GM10248 (cell line): Measurements from ENCODE around the gene RTP5.
"Not testable (repeated sequence)": the region's sequence is repeated elsewhere in the genome, so short reads cannot be mapped to it uniquely, and the experiment has no call there.

ENCODE experiments used
- CTCF ChIA-PET: fragments of 300-600 bp; sonication (Branson Sonifier 250); formaldehyde crosslinking; extraction: SDS; loops from one replicate; lab custom pipeline; 2021; ENCODE audit warnings: antibody characterized with exemption; lab: Yijun Ruan, JAX
- POLR2A ChIA-PET: fragments of 350-650 bp; sonication (Branson Sonifier 250); formaldehyde crosslinking; extraction: SDS; loops from one replicate; lab custom pipeline; 2020; ENCODE audit warnings: antibody characterized with exemption; lab: Yijun Ruan, JAX
- DNase-seq: peaks from one replicate; pipeline ENCODE4 v3.0.0; 2012; ENCODE audit errors: extremely low spot score
- CTCF ChIP-seq: IDR thresholded peaks from 2 replicates; pipeline ENCODE4 v1.5.1; 2012; ENCODE audit warnings: mild to moderate bottlenecking, low read depth; ENCODE audit errors: extremely low read depth, missing control alignments, control extremely low read depth

The RTP5 gene

GRCh38 chr2:241911551-241911950, 42.0 kb downstream of the RTP5 start:
- CTCF ChIA-PET, result no interaction called here
- TF ChIP-seq CTCF, result no peak
- DNase-seq, result no peak
- POLR2A ChIA-PET, result no interaction called here

DNA sequence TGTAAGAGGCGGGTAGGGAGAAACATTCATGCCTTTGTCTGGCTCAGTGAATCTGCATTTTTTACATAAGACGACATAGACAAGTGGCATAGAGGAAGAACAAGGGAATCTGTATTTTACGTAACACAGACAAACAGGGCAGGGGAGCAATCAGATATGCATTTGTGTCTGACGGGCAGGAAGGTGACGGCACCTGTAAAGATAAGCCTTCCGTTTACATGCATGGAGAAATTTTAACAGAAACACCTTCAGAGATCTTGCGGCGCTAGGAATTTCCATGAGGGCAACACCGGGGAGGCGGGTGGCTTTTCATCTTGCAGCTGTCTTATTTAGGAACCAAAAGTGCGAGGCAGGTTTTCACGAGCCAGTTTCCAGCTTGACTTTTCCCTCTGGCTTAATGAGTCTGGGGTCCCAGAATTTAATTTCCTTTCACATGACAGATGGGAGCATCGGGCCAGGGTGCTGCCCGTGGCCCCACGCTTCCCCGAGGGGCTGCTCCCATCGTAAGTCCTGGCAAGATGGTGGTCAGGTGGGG, 42.6 kb downstream of the RTP5 start:
- CTCF ChIA-PET, result no interaction called here
- POLR2A ChIA-PET, result no interaction called here
- TF ChIP-seq CTCF, result no peak
- DNase-seq, result no peak

DNA sequence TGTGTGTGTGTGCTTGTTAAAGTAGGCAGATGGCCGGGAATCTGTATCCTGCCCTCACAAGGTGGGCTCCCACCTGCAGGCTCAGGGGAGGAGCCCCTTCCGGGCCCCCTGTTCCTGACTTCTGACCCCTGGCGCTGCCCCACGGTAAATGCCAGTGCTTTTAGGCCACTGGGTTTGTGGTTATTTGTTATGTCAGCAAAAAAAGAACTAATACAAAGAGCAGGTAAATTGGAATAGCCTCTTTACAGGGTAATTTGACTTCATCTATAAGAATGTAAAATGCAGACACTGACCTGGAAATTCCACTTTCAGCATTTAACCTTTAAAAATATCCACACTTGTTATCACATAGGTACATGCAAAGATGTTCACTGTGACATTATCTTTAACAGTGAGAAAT, 44.2 kb downstream of the RTP5 start:
- ChIA-PET CTCF (no interaction called here), POLR2A (no interaction called here)
- DNase-seq, result no peak
- no peak for TF ChIP-seq CTCF

GRCh38 chr2:241914542-241914941, 45.0 kb downstream of the RTP5 start:
- ChIA-PET POLR2A (no interaction called here), CTCF (no interaction called here)
- DNase-seq, result no peak

DNA sequence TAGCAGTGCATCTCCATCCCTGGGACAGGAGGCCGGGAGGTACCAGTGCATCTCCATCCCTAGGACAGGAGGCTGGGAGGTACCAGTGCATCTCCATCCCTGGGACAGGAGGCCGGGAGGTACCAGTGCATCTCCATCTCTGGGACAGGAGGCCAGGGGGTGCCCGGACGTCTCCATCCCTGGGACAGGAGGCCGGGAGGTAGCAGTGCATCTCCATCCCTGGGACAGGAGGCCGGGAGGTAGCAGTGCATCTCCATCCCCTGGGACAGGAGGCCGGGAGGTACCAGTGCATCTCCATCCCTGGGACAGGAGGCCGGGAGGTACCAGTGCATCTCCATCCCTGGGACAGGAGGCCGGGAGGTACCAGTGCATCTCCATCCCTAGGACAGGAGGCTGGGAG, 52.1 kb downstream of the RTP5 start:
- POLR2A ChIA-PET, DNase-seq, CTCF ChIA-PET: not testable (repeated sequence)

More at GRCh38 chr2:241914542-241914941, 45.0 kb downstream of the RTP5 start:
- no peak for TF ChIP-seq CTCF

- POLR2A ChIA-PET, result no interaction called here
- TF ChIP-seq CTCF, result no peak
- CTCF ChIA-PET, result no interaction called here
- DNase-seq, result no peak
Observed at GRCh38 chr2:241922411-241922810, 52.9 kb downstream of the RTP5 start.

DNA sequence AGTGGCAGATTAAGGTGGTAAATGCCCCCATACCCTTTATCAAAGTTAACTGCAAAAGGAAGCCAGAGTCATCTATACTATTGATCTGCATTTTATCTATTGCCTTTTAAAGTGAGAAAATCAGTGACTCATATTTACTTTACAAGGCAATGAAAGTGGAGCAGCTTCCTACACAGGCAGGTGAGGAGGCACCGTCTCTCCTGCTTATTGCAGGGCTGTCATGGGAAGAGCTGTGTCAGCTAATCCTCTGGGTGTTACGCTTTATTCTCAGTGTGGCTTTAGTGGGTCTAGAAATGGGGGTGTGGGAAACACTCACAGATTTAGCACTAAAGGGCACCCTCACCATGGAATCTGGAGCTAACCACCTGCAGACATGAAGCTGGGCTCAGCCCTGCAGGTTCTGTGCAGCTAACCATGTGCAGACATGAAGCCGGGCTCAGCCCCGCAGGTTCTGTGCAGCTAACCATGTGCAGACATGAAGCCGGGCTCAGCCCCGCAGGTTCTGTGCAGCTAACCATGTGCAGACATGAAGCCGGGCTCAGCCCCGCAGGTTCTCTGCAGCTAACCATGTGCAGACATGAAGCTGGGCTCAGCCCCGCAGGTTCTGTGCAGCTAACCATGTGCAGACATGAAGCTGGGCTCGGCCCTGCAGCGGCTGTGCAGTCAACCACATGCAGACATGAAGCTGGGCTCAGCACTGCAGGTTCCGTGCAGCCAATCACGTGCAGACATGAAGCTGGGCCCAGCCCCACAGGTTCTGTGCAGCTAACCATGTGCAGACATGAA, 53.5 kb downstream of the RTP5 start:
- DNase-seq, POLR2A ChIA-PET, CTCF ChIA-PET: not testable (repeated sequence)
